Endothelial cell of umbilical vein (primary cell): Measurements from ENCODE around the gene AKR7A3. TPM values are rescaled to one million over a fixed set of nuclear protein-coding genes. Genes with fewer than 3 reads are reported as not detected.
"Not testable (repeated sequence)": the region's sequence is repeated elsewhere in the genome, so short reads cannot be mapped to it uniquely, and the experiment has no call there.

Source experiments
- BruUV-seq: library from RNA; stranded (reverse); fragments of 400-500 nt; replicated peaks from 2 replicates; lab custom pipeline; 2021; lab: Mats Ljungman, UMichigan
- CTCF ChIA-PET: fragments of 300-600, 350-600 bp; sonication (Branson Sonifier 250); formaldehyde crosslinking; loops from one replicate; lab custom pipeline; 2021; ENCODE audit warnings: antibody characterized with exemption, inconsistent platforms; lab: Charles Lee
- POLR2A ChIA-PET: fragments of 300-600, 350-600 bp; sonication (Branson Sonifier 250); formaldehyde crosslinking; loops from one replicate; lab custom pipeline; 2021; ENCODE audit warnings: antibody characterized with exemption, inconsistent platforms; lab: Charles Lee
- DNase-seq: peaks from one replicate; pipeline ENCODE4 v3.0.0-alpha.2; 2011; ENCODE audit warnings: low read depth, low spot score
- FAIRE-seq: peaks from 2 replicates; lab custom pipeline; 2011; peaks lifted over from hg19 to GRCh38; lab: Jason Lieb, UNC
- H2AFZ ChIP-seq: 2 replicates; pipeline ENCODE4 v1.6.0; 2012; ENCODE audit warnings: low read depth, low read length, control low read depth, inconsistent platforms
- H3K27ac ChIP-seq: 2 replicates; pipeline ENCODE4 v1.5.1; 2011; ENCODE audit warnings: low read depth, mild to moderate bottlenecking, control low read depth, low read length, moderate library complexity; ENCODE audit not compliant: insufficient read depth
- H3K27me3 ChIP-seq, 2 experiments: 2 replicates each; pipeline versions ENCODE4 v1.6.0 to v1.6.1; 2011; ENCODE audit warnings: low read length in 2 of 2, mixed read lengths in 1 of 2; ENCODE audit not compliant: control insufficient read depth in 2 of 2, insufficient read depth in 2 of 2
- H3K36me3 ChIP-seq, 2 experiments: 2 replicates in 1 of 2; 3 replicates in 1 of 2; pipeline ENCODE4 v1.5.1; 2011; ENCODE audit warnings: low read length in 2 of 2, mild to moderate bottlenecking in 1 of 2, moderate library complexity in 1 of 2; ENCODE audit not compliant: control insufficient read depth in 2 of 2, insufficient read depth in 2 of 2; ENCODE audit errors: extremely low read depth in 1 of 2
- H3K4me1 ChIP-seq: 3 replicates; pipeline ENCODE4 v1.5.1; 2011; ENCODE audit warnings: mild to moderate bottlenecking, low read length; ENCODE audit not compliant: control insufficient read depth, insufficient read depth; ENCODE audit errors: extremely low read depth
- H3K4me2 ChIP-seq: 2 replicates; pipeline ENCODE4 v1.6.1; 2011; ENCODE audit warnings: low read length, control low read depth, mixed read lengths; ENCODE audit not compliant: insufficient read depth
- H3K4me3 ChIP-seq, 3 experiments: fragments of 200-600 bp in 1 of 3; sonication (generic), shearing (Covaris generic) in 1 of 3; replicated peaks in 1 of 3; 2 replicates each; pipeline ENCODE4 v1.5.1; 2011 to 2016; ENCODE audit warnings: control low read depth in 3 of 3, low read length in 3 of 3, mild to moderate bottlenecking in 2 of 3, inconsistent platforms in 1 of 3, low read depth in 1 of 3, moderate library complexity in 1 of 3; ENCODE audit not compliant: insufficient read depth in 1 of 3
- H3K79me2 ChIP-seq: 2 replicates; pipeline ENCODE4 v1.6.0; 2012; ENCODE audit warnings: low read length, inconsistent platforms; ENCODE audit not compliant: control insufficient read depth, insufficient read depth
- H3K9ac ChIP-seq: replicated peaks from 2 replicates; pipeline ENCODE3; 2011; ENCODE audit warnings: low read length, control low read depth; ENCODE audit not compliant: insufficient read depth; ENCODE audit errors: extremely low read depth
- H3K9me1 ChIP-seq: replicated peaks from 3 replicates; pipeline ENCODE4 v1.6.0; 2011; ENCODE audit warnings: mild to moderate bottlenecking, low read length; ENCODE audit not compliant: control insufficient read depth, insufficient read depth; ENCODE audit errors: extremely low read depth
- H3K9me3 ChIP-seq: replicated peaks from 2 replicates; pipeline ENCODE4 v1.5.1; 2012; ENCODE audit warnings: low read length, inconsistent platforms; ENCODE audit not compliant: control insufficient read depth, insufficient read depth
- H4K20me1 ChIP-seq: replicated peaks from 2 replicates; pipeline ENCODE3; 2011; ENCODE audit warnings: mild to moderate bottlenecking, low read length; ENCODE audit not compliant: control insufficient read depth, insufficient read depth; ENCODE audit errors: extremely low read depth
- CTCF ChIP-seq, 2 donors: IDR thresholded peaks; 1 replicate in 1 of 2; 2 replicates in 1 of 2; pipeline ENCODE4 v1.5.1; 2011; ENCODE audit warnings: low read length in 2 of 2, mild to moderate bottlenecking in 2 of 2, moderate library complexity in 2 of 2, control low read depth in 1 of 2, inconsistent platforms in 1 of 2, low read depth in 1 of 2; ENCODE audit not compliant: insufficient read depth in 1 of 2; ENCODE audit errors: extremely low read depth in 1 of 2
- EZH2 ChIP-seq: IDR thresholded peaks from 2 replicates; pipeline ENCODE4 v1.6.1; 2012; ENCODE audit warnings: borderline replicate concordance, low read depth, mild to moderate bottlenecking, moderate library complexity, low read length, inconsistent platforms; ENCODE audit not compliant: severe bottlenecking
- FOS ChIP-seq: IDR thresholded peaks from 2 replicates; pipeline ENCODE4 v1.6.1; 2011; ENCODE audit warnings: mild to moderate bottlenecking, low read length, moderate library complexity, borderline replicate concordance; ENCODE audit not compliant: insufficient read depth
- GATA2 ChIP-seq: IDR thresholded peaks from 2 replicates; pipeline ENCODE4 v1.7.0; 2011; ENCODE audit warnings: low read depth, mild to moderate bottlenecking, moderate library complexity, mixed read lengths, low read length; ENCODE audit not compliant: insufficient read length, insufficient read depth
- JUN ChIP-seq: IDR thresholded peaks from 2 replicates; pipeline ENCODE4 v1.6.1; 2011; ENCODE audit warnings: borderline replicate concordance, low read depth; ENCODE audit not compliant: insufficient read length, insufficient read depth
- MYC ChIP-seq: IDR thresholded peaks from one replicate; pipeline ENCODE4 v1.6.1; 2011; ENCODE audit warnings: mild to moderate bottlenecking, low read depth, low read length
- POLR2A ChIP-seq: IDR thresholded peaks from 2 replicates; pipeline ENCODE4 v1.6.1; 2012; ENCODE audit warnings: low read depth, mild to moderate bottlenecking, control low read depth, low read length
- POLR2AphosphoS5 ChIP-seq: IDR thresholded peaks from 2 replicates; pipeline ENCODE4 v1.6.1; 2012; ENCODE audit warnings: low read depth, mild to moderate bottlenecking, control low read depth, low read length, moderate library complexity; ENCODE audit not compliant: insufficient read depth
- dilution Hi-C: fragments of 300-500 bp; cut with MboI; formaldehyde crosslinking; loops from one replicate; pipeline ENCODE4 v1.15.0; 2019; ENCODE audit warnings: low sequenced_read_pairs; ENCODE audit not compliant: extremely low pct_ligation_motif_present
- intact Hi-C: fragments of 100-400 bp; cut with micrococcal nuclease; formaldehyde crosslinking; loops from one replicate; pipeline ENCODE4 v1.10.0; 2022
- polyA plus RNA-seq, 4 experiments: library from polyadenylated mRNA; depleted of rRNA in 3 of 4; stranded (reverse) in 3 of 4; unstranded in 1 of 4; fragments of >200 nt; gene quantifications; 2 replicates each; pipeline versions ENCODE4 v1.2.1 to v1.2.3, GENCODE V29; 2011 to 2012; ENCODE audit warnings: missing spikeins in 1 of 4
- total RNA-seq: library from RNA; stranded (reverse); gene quantifications from 2 replicates; pipeline ENCODE4 v1.2.3, GENCODE V29; 2021
- TF ChIP-seq, protein P1 (sequence below): IDR thresholded peaks from 2 replicates; pipeline ENCODE4 v1.6.1; 2011; ENCODE audit not compliant: insufficient read depth, insufficient read length

The AKR7A3 gene
- total and polyA plus RNA-seq, 2 donors (not counting 3 experiments of a cell fraction or from before 2014, with no cell fraction given) = 0.49 to 0.50 TPM

- peaks cover 2 to 7% of the 10 kb centered on the region in 2 experiments for H3K27me3 ChIP-seq
- H3K9me3 ChIP-seq = no peaks in the 10 kb centered on the region
- no TSS peak for BruUV-seq
- no peak for TF ChIP-seq JUN
- TF ChIP-seq FOS = no peak
- TF ChIP-seq, protein P1, sequence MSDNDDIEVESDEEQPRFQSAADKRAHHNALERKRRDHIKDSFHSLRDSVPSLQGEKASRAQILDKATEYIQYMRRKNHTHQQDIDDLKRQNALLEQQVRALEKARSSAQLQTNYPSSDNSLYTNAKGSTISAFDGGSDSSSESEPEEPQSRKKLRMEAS = no peak
- no peak for TF ChIP-seq EZH2
- TF ChIP-seq MYC = no peak
- no peak for TF ChIP-seq POLR2A
- no peak for TF ChIP-seq GATA2
- TF ChIP-seq CTCF (IDR thresholded peaks at IDR 0.05; ENCODE audit: extremely low read depth in 1 of 2, insufficient read depth in 1 of 2, low read depth in 1 of 2, low read length in 2 of 2) = no peak
- no peak for TF ChIP-seq POLR2AphosphoS5
- H4K20me1 ChIP-seq = no peaks in the 10 kb centered on the region
- ChIA-PET CTCF (no interaction called here), POLR2A (no interaction called here)
- H3K36me3 ChIP-seq = no peaks in the 10 kb centered on the region
- no peak overlapping the region for H3K4me2 ChIP-seq
- intact Hi-C loops (loop anchor here (5.0 kb wide), 1 partner anchor 380 kb away; no protein-coding TSS in a partner anchor), dilution Hi-C loops (no loop called here)
- no peak for DNase-seq
- no peaks in the 10 kb centered on the region for H3K9me1 ChIP-seq
- no peaks in the 10 kb centered on the region for H3K4me1 ChIP-seq
- H3K27ac ChIP-seq = no peak overlapping the region
- FAIRE-seq = no peak
- no peak overlapping the region for H2AFZ ChIP-seq
- H3K79me2 ChIP-seq = no peaks in the 10 kb centered on the region
- H3K9ac ChIP-seq = no peak overlapping the region
- H3K4me3 ChIP-seq = no peak overlapping the region
These were observed 16.5 kb downstream of the AKR7A3 start for GRCh38 chr1:19272064-19272463.

GRCh38 chr1:19270343-19270730 lies 18.2 kb downstream of the AKR7A3 start:
- H4K20me1 ChIP-seq, H3K4me1 ChIP-seq, H3K36me3 ChIP-seq, POLR2A ChIA-PET, H3K27me3 ChIP-seq, H2AFZ ChIP-seq, DNase-seq, H3K27ac ChIP-seq, FAIRE-seq, dilution Hi-C loops, H3K9me3 ChIP-seq, H3K4me3 ChIP-seq, H3K9me1 ChIP-seq, H3K4me2 ChIP-seq, BruUV-seq, H3K79me2 ChIP-seq, H3K9ac ChIP-seq: not testable (repeated sequence)
- intact Hi-C loops = loop anchor here (5.0 kb wide), 1 partner anchor 382 kb away; no protein-coding TSS in a partner anchor
- CTCF ChIA-PET = interaction anchor here (1.3 to 1.4 kb wide), 2 partner anchors 381 to 383 kb away, joined by 5 to 6 read pairs; no protein-coding TSS in a partner anchor
